ENCODE results near the gene SPINT2. TPM values are rescaled to one million over a fixed set of nuclear protein-coding genes. Genes with fewer than 3 reads are reported as not detected.

Gene SPINT2
- total RNA-seq, 4 donors from 2014 or later: 401 to 505 (median 497) TPM

- WGBS, 2 donors: 89 to 91% methylated on average over 7 of the region's 7 CpGs
- no peak overlapping the region for H3K4me3 ChIP-seq (ENCODE audit: low read depth, poor library complexity, severe bottlenecking)
- intact Hi-C loops (cut with DNase I; ENCODE audit: low total_unique reads): no loop called here
- no peak for DNase-seq (ENCODE audit: low spot score in 2 of 2)
- TF ChIP-seq CTCF (IDR thresholded peaks at IDR 0.05) (no peak), POLR2A (IDR thresholded peaks at IDR 0.05) (no peak)
Measured at GRCh38 chr19:38231918-38232317, 32.5 kb upstream of the SPINT2 start.

- H3K4me3 ChIP-seq (ENCODE audit: low read depth, poor library complexity, severe bottlenecking): no peak overlapping the region
- intact Hi-C loops (cut with DNase I; ENCODE audit: low total_unique reads): no loop called here
- TF ChIP-seq CTCF (IDR thresholded peaks at IDR 0.05): no peak
- no peak for TF ChIP-seq POLR2A (IDR thresholded peaks at IDR 0.05)
- WGBS, 2 donors: 37 to 45% methylated on average over 7 of the region's 7 CpGs
- DNase-seq (ENCODE audit: low spot score in 2 of 2): peak; percentile 62 to 95
Measured at GRCh38 chr19:38233740-38234251, 30.6 kb upstream of the SPINT2 start.

GRCh38 chr19:38234615-38235014, 29.8 kb upstream of the SPINT2 start:
- WGBS, 2 donors: 89 to 90% methylated on average over 4 of the region's 4 CpGs
- no peak for TF ChIP-seq POLR2A (IDR thresholded peaks at IDR 0.05)
- TF ChIP-seq CTCF (IDR thresholded peaks at IDR 0.05): no peak
- DNase-seq (ENCODE audit: low spot score in 2 of 2): no peak
- H3K4me3 ChIP-seq (ENCODE audit: low read depth, poor library complexity, severe bottlenecking): no peak overlapping the region
- intact Hi-C loops (cut with DNase I; ENCODE audit: low total_unique reads): no loop called here

GRCh38 chr19:38239816-38240215, 24.6 kb upstream of the SPINT2 start:
- no peak for DNase-seq (ENCODE audit: low spot score in 2 of 2)
- WGBS, 2 donors: 66 to 72% methylated on average over 8 of the region's 8 CpGs
- H3K4me3 ChIP-seq (ENCODE audit: low read depth, poor library complexity, severe bottlenecking): no peak overlapping the region
- TF ChIP-seq POLR2A (IDR thresholded peaks at IDR 0.05) (no peak), CTCF (IDR thresholded peaks at IDR 0.05) (no peak)
- intact Hi-C loops (cut with DNase I; ENCODE audit: low total_unique reads): loop anchor here (5.0 kb wide), 1 partner anchor 92 kb away; no protein-coding TSS in a partner anchor

- TF ChIP-seq POLR2A (IDR thresholded peaks at IDR 0.05) (no peak), CTCF (IDR thresholded peaks at IDR 0.05) (no peak)
- intact Hi-C loops (cut with DNase I; ENCODE audit: low total_unique reads): loop anchor here (5.0 kb wide), 1 partner anchor 89 kb away; no protein-coding TSS in a partner anchor
- H3K4me3 ChIP-seq (ENCODE audit: low read depth, poor library complexity, severe bottlenecking): no peak overlapping the region
- WGBS, 2 donors: 68 to 74% methylated on average over 15 of the region's 15 CpGs
- DNase-seq (ENCODE audit: low spot score in 2 of 2): no peak
Measured at GRCh38 chr19:38243279-38243673, 21.1 kb upstream of the SPINT2 start.
